K562 (cell line): ENCODE results near the gene LRRC26.

Experiments
- ESRRA ChIP-seq: fragments of 450-650 bp; IDR thresholded peaks from 2 replicates; pipeline ENCODE4 v1.6.1; 2014; ENCODE audit warnings: low read depth, mild to moderate bottlenecking, moderate library complexity, borderline replicate concordance
- POLR2A ChIP-seq: fragments of 450-650 bp; conservative IDR thresholded peaks from 2 replicates; pipeline ENCODE4 v1.6.1; 2016
- ZNF133 ChIP-seq: fragments of 250-450 bp; sonication (Bioruptor Pico); IDR thresholded peaks from 2 replicates; pipeline ENCODE4 v1.4.0; 2020; ENCODE audit warnings: mild to moderate bottlenecking
- ZZZ3 ChIP-seq: fragments of 450-650 bp; IDR thresholded peaks from 2 replicates; pipeline ENCODE4 v1.6.1; 2016; ENCODE audit warnings: antibody characterized with exemption, mild to moderate bottlenecking, moderate library complexity
- TF ChIP-seq, protein P1 (sequence below), 3 experiments: IDR thresholded peaks in 2 of 3; conservative IDR thresholded peaks in 1 of 3; 2 replicates each; pipeline ENCODE4 v1.5.1; 2011 to 2012; ENCODE audit warnings: low read length in 3 of 3, mild to moderate bottlenecking in 3 of 3, control low read depth in 2 of 3, improper control_type of control experiment in 1 of 3, inconsistent platforms in 1 of 3, low read depth in 1 of 3, mixed read lengths in 1 of 3, moderate library complexity in 1 of 3; ENCODE audit not compliant: insufficient read depth in 2 of 3

DNA sequence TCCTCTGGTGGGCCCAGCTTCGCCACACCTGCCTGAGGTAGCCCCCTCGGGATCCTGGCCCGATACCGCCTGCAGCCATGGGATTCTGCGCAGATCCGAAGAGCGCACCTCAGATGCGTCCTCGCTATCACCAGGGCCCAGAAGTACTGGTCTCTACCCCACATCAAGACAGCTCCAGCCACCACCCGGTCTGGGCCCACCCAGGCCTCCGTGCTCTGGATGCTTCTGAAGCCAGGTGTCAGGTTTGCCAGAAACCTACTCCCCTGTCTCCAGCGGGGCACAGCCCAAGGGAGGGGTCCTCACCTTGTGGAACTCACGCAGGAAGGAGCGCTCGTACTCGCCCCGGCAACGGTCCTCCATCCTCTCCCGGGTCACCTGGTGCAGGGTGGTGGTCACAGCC is 16.1 kb upstream of the LRRC26 start:
- TF ChIP-seq, protein P1, sequence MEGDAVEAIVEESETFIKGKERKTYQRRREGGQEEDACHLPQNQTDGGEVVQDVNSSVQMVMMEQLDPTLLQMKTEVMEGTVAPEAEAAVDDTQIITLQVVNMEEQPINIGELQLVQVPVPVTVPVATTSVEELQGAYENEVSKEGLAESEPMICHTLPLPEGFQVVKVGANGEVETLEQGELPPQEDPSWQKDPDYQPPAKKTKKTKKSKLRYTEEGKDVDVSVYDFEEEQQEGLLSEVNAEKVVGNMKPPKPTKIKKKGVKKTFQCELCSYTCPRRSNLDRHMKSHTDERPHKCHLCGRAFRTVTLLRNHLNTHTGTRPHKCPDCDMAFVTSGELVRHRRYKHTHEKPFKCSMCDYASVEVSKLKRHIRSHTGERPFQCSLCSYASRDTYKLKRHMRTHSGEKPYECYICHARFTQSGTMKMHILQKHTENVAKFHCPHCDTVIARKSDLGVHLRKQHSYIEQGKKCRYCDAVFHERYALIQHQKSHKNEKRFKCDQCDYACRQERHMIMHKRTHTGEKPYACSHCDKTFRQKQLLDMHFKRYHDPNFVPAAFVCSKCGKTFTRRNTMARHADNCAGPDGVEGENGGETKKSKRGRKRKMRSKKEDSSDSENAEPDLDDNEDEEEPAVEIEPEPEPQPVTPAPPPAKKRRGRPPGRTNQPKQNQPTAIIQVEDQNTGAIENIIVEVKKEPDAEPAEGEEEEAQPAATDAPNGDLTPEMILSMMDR (IDR thresholded peaks at IDR 0.05 in 2 of 3, conservative IDR thresholded peaks at IDR 0.05 in 1 of 3; ENCODE audit: insufficient read depth in 2 of 3, low read depth in 1 of 3, low read length in 3 of 3): no peak
- no peak for TF ChIP-seq POLR2A
- TF ChIP-seq ZNF133 (CRISPR knock-in tag): no peak
- no peak for TF ChIP-seq ESRRA
- TF ChIP-seq ZZZ3: no peak
